IPS DF 4.7 (cell line): ENCODE results near the gene SPANXN5.
"Not testable (repeated sequence)": the region's sequence is repeated elsewhere in the genome, so short reads cannot be mapped to it uniquely, and the experiment has no call there.

ENCODE experiments used
- DNase-seq: peaks from one replicate; pipeline ENCODE4 v3.0.0-alpha.2; 2013; ENCODE audit warnings: low spot score; ENCODE audit errors: extremely low read depth

SPANXN5 gene, protein sequence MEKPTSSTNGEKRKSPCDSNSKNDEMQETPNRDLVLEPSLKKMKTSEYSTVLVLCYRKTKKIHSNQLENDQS

DNA sequence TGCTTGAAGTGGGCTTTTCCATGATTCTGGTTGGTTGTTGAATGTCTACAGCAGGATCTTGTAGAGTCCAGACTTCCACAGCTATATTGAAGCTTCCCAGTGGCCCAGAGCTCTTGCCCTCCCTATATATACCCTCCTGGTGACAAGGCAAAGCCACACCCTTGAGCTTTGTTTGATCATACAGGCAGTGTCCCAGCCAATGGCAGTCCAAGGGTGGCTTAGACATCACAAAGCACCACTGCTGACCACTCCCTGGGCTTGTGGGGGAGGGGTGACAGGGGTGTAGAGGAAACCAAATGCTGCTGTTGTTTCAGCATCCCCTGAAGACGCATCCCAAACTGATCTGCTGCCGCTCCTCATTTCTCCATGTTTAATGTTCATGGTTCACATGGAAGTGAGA is at the start of gene SPANXN5:
Gene SPANXN5 (minus strand): TSS at position 101 of the 400 bp plus-strand sequence. CDS start 79 bp downstream, at position 22.
- DNase-seq = not testable (repeated sequence)

DNA sequence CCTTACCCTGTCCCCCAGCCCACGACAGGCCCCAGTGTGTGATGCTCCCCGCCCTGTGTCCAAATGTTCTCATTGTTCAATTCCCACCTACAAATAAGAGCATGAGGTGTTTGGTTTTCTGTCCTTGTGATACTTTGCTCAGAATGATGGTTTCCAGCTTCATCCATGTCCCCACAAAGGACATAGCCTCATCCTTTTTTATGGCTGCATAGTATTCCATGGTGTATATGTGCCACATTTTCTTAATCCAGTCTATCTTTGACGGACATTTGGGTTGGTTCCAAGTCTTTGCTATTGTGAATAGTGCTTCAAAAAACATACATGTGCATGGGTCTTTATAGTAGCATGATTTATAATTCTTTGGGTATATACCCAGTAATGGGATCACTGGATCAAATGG is 46.4 kb upstream of the SPANXN5 start:
- DNase-seq = not testable (repeated sequence)

DNA sequence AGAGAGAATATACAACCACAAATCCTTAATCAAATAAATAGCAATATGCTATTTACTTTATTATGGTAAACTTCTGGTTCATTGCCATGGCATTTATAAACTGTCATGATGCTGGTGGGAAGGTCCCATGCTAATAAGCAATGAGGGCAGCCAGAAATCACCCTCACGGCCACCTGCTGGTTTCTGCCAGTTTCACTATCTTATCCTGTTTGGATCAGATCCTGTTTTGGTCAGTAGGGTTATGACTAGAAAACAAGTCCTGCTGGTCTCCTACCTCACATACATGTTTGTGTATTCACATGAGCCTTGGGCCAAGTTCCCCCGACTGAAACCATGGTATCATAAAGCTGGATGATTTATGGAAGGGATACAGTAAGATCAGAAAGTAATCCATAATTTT is 41.9 kb upstream of the SPANXN5 start:
- no peak for DNase-seq

DNA sequence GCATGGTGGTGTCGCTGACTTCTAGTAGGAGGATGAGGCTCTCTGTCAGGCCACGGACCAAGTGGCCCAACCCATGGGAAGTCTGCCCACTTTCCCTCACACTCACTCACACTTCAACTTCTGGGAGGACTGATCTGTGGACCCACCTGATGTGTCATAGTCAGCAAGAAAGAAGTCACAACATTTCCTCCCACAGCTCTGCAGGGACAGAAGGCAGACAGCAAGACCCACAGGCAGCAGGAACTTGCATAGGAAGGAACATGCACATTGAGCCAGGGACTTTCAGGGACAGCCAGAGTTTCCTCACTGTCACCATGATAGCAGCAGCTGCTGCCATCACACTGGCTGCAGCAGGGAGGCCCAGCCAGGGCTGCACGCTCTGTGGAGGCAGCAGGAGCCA is 33.3 kb upstream of the SPANXN5 start:
- no peak for DNase-seq

DNA sequence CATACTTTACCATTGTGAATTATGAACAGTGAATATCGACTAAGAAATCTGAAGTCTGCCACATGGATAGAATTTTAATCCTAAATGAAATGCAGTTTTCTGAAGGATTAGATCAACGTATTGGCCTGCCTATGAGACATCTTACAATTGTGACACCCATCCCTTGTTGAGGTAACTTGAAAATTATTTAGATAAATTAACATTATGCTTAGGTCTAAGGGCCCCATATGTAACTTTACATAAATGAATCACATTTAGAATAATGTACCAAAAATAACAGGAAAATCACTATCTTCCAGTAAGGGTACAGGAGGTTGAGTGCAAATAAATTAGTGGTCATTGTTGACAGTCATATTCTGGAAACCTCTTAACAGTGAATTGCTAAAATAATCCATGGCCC is 27.4 kb upstream of the SPANXN5 start:
- DNase-seq = no peak

DNA sequence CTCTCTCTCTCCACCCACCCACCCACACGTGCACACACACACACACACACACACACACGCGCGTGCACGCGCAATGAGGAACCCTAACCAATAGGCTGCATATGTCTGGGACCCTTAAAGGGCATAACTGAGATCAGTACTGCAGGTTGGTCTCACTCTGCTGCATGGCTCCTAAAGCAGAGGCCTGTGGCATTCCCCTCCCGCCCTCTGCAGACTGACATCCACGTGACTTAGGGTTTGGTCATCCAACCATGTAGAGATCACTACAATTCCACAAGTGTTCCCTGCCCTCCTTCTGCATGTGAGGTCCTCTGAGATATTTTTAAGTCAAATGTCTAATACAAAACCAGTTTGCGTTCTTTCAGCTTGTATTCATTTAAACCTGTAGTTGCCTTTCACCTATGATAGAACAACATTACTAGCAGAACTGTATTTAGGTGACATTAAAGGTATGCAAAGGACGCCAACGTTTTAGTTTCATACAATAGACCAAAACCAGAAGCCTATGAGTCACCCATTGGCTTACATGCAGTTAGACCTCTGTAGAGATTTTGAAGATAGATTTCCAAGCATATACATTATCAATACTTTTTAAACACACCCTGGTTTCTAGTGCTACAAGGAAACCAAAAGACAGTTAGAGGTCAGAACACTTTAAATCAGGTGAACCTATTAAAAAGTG is 24.0 kb upstream of the SPANXN5 start:
- DNase-seq = no peak

DNA sequence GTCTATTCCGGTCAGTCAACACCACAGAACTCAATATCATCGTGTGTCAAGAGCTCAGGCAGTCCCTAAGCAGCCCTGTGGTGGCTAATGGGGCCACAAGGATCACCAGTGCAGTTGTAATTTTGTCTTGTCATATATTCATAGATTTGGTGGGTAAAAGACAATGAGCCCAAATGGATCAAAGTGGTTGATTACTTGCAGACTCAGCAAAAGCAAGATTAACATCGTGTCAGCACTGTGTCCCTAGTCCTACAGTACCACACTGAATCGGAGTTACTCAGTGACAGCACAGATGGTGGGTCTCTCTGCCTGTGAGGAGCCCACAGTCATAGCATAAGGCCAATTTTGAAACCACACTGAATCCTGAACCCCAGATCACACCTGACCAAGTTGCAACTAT is 22.6 kb upstream of the SPANXN5 start:
- DNase-seq = no peak

DNA sequence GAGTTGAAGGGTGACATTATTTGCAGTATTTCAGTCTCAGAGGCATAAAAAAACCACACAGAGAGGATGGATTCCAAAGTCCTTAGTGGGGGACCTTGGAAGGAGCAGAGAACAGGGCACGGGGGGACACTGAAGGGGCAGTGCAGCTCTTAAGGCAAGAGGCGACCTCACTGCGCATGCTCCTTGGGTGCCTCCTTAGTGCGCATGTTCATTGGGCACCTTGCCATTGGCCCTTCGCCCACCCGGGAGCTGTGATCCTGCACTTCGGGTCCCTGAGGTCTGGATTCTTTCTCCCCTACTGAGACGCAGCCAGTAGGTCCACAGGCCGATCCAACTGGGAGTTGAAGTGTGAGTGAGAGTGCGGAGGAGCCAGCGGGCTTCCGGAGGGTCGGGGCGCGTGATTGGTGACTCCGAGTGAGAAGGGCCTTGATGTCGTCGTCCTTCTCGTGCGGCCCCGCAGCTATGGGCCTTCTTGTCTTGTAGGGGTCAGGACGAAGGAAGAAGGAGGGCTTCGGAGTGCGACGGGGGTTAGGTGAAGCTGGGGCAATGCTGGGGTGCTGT is 13.9 kb upstream of the SPANXN5 start, which contains the start of gene XAGE5:
Gene XAGE5 (plus strand): TSS at position 223 of the 561 bp plus-strand sequence. CDS start 1,280 bp downstream, outside the sequence.
- no peak for DNase-seq

DNA sequence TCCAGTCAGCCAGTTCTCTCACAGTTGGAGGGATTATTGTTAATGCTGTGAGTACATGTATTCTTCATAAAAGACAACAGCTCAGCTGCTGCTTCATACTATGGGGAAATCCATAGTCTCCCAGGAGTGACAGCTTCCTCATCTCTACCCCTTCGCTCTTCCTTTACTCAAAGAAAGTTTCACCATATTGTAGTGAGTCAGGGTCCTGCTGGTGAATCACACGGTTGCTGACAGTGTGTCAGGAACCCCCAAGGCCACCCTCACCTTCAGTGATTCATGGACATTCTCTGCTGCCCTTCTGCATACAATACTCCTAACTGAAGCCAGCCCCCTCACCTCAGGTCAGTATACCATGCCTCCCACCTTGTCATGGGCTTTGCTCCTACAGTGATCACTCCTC is 7.6 kb upstream of the SPANXN5 start:
- not testable (repeated sequence) for DNase-seq

DNA sequence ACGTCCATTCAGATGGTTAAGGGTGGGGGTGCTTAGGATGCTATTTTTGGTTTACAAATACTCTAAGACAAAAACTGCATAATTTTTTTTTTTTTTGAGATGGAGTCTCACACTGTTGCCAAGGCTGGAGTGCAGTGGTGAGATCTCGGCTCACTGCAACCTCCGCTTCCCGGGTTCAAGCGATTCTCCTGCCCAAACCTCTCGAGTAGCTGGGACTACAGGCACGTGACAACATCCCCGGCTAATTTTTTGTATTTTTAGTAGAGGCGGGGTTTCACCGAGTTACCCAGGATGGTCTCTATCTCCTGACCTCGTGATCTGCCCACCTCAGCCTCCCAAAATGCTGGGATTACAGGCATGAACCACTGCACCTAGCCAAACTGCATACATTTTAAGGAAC is 23.7 kb downstream of the SPANXN5 start:
- DNase-seq = not testable (repeated sequence)

DNA sequence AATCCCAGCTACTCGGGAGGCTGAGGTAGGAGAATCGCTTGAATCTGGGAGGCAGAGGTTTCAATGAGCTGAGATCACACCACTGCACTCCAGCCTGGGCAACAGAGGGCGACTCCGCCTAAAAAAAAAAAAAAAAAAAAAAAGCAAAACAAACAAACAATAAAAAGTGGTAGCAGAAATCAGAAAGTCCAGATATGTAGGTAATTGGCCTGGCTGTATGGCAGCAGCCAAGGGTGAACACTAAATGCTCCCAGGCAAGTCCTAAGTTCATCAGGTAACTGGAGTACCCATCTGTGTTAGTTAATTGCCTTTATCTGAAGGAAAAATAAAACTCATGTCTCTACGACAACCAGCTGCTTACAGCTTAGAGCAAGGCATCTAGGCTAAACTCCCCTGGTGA is 31.2 kb downstream of the SPANXN5 start:
- DNase-seq = not testable (repeated sequence)

DNA sequence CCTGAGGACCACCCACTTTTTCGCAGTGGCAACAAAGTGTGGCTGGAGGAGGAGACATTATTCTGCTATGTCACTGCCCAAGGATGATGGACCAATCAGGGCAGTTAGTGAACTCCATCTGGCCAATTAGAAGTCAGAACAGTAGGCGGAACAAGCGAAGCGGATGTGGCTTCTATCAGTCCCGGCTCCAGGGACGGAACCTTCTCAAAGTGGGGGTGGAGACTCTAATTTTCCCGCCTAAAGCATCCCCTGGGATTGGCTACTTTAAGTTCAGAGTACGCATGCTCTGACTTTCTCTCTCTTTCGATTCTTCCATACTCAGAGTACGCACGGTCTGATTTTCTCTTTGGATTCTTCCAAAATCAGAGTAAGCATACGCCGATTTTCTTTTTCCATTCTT is 46.3 kb downstream of the SPANXN5 start, which contains the start of gene SSX2B:
Gene SSX2B (plus strand): TSS at position 301 of the 400 bp plus-strand sequence. CDS start 1,429 bp downstream, outside the sequence.
- not testable (repeated sequence) for DNase-seq
